WTC11 (cell line): ENCODE measurements around the gene ZNF484. TPM values are rescaled to one million over a fixed set of nuclear protein-coding genes. Genes with fewer than 3 reads are reported as not detected.

Source experiments
- ATAC-seq: fragments of 200-7000 bp; cut with Tn5 transposase; 2 replicates; pipeline ENCODE4 v1.10.0; 2021; ENCODE audit warnings: mild to moderate bottlenecking, moderate library complexity
- CTCF ChIA-PET: fragments of 300-600 bp; sonication (Branson Sonifier 250); formaldehyde crosslinking; loops from one replicate; lab custom pipeline; 2021; ENCODE audit warnings: antibody characterized with exemption; lab: Charles Lee
- POLR2A ChIA-PET: fragments of 350-600 bp; sonication (Branson Sonifier 250); formaldehyde crosslinking; loops from one replicate; lab custom pipeline; 2021; ENCODE audit warnings: antibody characterized with exemption; lab: Charles Lee
- DNase-seq: peaks from one replicate; pipeline ENCODE4 v3.0.0; 2021; ENCODE audit warnings: low spot score
- H3K27ac Mint-ChIP-seq: 2 replicates; pipeline ENCODE4 v1.8.0; 2021; ENCODE audit warnings: mixed read lengths
- H3K27me3 Mint-ChIP-seq: 2 replicates; pipeline ENCODE4 v1.8.0; 2021; ENCODE audit warnings: low read depth, mild to moderate bottlenecking, moderate library complexity, mixed read lengths
- H3K36me3 Mint-ChIP-seq: 2 replicates; pipeline ENCODE4 v1.8.0; 2021; ENCODE audit warnings: mixed read lengths
- H3K4me1 Mint-ChIP-seq: 2 replicates; pipeline ENCODE4 v1.8.0; 2022; ENCODE audit warnings: mixed read lengths
- H3K4me3 Mint-ChIP-seq: 2 replicates; pipeline ENCODE4 v1.8.0; 2021; ENCODE audit warnings: mild to moderate bottlenecking, moderate library complexity, mixed read lengths
- H3K9me3 Mint-ChIP-seq: 2 replicates; pipeline ENCODE4 v1.8.0; 2021; ENCODE audit warnings: mixed read lengths
- HMGA2 ChIP-seq: fragments of 250-450 bp; sonication (Bioruptor Pico); IDR thresholded peaks from 2 replicates; pipeline ENCODE4 v1.4.0; 2021; ENCODE audit warnings: mild to moderate bottlenecking, moderate library complexity
- MXD4 ChIP-seq: fragments of 250-450 bp; sonication (Bioruptor Pico); IDR thresholded peaks from 2 replicates; pipeline ENCODE4 v1.8.0; 2021; ENCODE audit warnings: mild to moderate bottlenecking, moderate library complexity, borderline replicate concordance
- ZNF121 ChIP-seq: sonication (generic); formaldehyde crosslinking; IDR thresholded peaks from 2 replicates; pipeline ENCODE4 v1.8.0; 2023; ENCODE audit warnings: missing genetic modification reagents
- ZNF219 ChIP-seq: sonication (generic); formaldehyde crosslinking; IDR thresholded peaks from 2 replicates; pipeline ENCODE4 v1.8.0; 2023; ENCODE audit warnings: missing genetic modification reagents, mild to moderate bottlenecking, borderline replicate concordance
- ZNF423 ChIP-seq: fragments of 250-450 bp; sonication (Bioruptor Pico); IDR thresholded peaks from 2 replicates; pipeline ENCODE4 v2.1.2; 2022; ENCODE audit warnings: mild to moderate bottlenecking, moderate library complexity
- total RNA-seq: library from RNA; stranded (reverse); gene quantifications from 3 replicates; pipeline ENCODE4 v1.2.3, GENCODE V29; 2021
- TF ChIP-seq, protein P1 (sequence below): sonication (generic); formaldehyde crosslinking; IDR thresholded peaks from 2 replicates; pipeline ENCODE4 v1.8.0; 2022; ENCODE audit warnings: mild to moderate bottlenecking, missing genetic modification reagents
- TF ChIP-seq, protein P2 (sequence below): sonication (generic); formaldehyde crosslinking; IDR thresholded peaks from 2 replicates; pipeline ENCODE4 v1.8.1; 2022; ENCODE audit warnings: mild to moderate bottlenecking, moderate library complexity, missing genetic modification reagents
- TF ChIP-seq, protein P3 (sequence below): sonication (generic); formaldehyde crosslinking; IDR thresholded peaks from 2 replicates; pipeline ENCODE4 v1.8.1; 2022; ENCODE audit warnings: low read depth, missing genetic modification reagents, borderline replicate concordance
- TF ChIP-seq, protein P4 (sequence below): sonication (generic); formaldehyde crosslinking; IDR thresholded peaks from 2 replicates; pipeline ENCODE4 v1.8.0; 2023; ENCODE audit warnings: mild to moderate bottlenecking, missing genetic modification reagents
- TF ChIP-seq, protein P5 (sequence below): sonication (generic); formaldehyde crosslinking; IDR thresholded peaks from 2 replicates; pipeline ENCODE4 v1.8.0; 2023; ENCODE audit warnings: missing genetic modification reagents, mild to moderate bottlenecking, borderline replicate concordance

The ZNF484 gene
- total RNA-seq, 1 experiment from 2014 or later = 14.1 TPM

- Mint-ChIP-seq H3K27ac (no peak overlapping the region), H3K27me3 (peaks cover 66% of the 10 kb centered on the region)
- CTCF ChIA-PET = interaction anchor here (0.7 to 2.8 kb wide), 15 partner anchors 8 to 495 kb away, joined by 3 to 28 read pairs (median 4); no protein-coding TSS in a partner anchor
Observed at GRCh38 chr9:92807757-92808725, 69.8 kb downstream of the ZNF484 start.

GRCh38 chr9:92807031-92807756 lies 70.6 kb downstream of the ZNF484 start:
- CTCF ChIA-PET = interaction anchor here (1.0 to 2.8 kb wide), 4 partner anchors 16 to 100 kb away, joined by 4 to 28 read pairs (median 4); no protein-coding TSS in a partner anchor
- H3K9me3 Mint-ChIP-seq = no peaks in the 10 kb centered on the region
- no peaks in the 10 kb centered on the region for H3K36me3 Mint-ChIP-seq
- no peak for ATAC-seq
- DNase-seq = no peak
- peaks cover 20% of the 10 kb centered on the region for H3K4me1 Mint-ChIP-seq
- H3K27ac Mint-ChIP-seq = no peak overlapping the region
- POLR2A ChIA-PET = no interaction called here
- H3K4me3 Mint-ChIP-seq = peak overlapping the region; percentile 54
- TF ChIP-seq, protein P1, sequence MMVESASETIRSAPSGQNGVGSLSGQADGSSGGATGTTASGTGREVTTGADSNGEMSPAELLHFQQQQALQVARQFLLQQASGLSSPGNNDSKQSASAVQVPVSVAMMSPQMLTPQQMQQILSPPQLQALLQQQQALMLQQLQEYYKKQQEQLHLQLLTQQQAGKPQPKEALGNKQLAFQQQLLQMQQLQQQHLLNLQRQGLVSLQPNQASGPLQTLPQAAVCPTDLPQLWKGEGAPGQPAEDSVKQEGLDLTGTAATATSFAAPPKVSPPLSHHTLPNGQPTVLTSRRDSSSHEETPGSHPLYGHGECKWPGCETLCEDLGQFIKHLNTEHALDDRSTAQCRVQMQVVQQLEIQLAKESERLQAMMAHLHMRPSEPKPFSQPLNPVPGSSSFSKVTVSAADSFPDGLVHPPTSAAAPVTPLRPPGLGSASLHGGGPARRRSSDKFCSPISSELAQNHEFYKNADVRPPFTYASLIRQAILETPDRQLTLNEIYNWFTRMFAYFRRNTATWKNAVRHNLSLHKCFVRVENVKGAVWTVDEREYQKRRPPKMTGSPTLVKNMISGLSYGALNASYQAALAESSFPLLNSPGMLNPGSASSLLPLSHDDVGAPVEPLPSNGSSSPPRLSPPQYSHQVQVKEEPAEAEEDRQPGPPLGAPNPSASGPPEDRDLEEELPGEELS = no peak
- no peak for TF ChIP-seq ZNF219 (CRISPR knock-in tag)
- TF ChIP-seq, protein P2, sequence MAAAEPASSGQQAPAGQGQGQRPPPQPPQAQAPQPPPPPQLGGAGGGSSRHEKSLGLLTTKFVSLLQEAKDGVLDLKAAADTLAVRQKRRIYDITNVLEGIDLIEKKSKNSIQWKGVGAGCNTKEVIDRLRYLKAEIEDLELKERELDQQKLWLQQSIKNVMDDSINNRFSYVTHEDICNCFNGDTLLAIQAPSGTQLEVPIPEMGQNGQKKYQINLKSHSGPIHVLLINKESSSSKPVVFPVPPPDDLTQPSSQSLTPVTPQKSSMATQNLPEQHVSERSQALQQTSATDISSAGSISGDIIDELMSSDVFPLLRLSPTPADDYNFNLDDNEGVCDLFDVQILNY (CRISPR knock-in tag) = no peak
- 0 out of 2 replicates have a peak, but pooled peaks have one; percentile 19 for TF ChIP-seq ZNF121 (CRISPR knock-in tag)
- no peak for TF ChIP-seq ZNF423 (CRISPR knock-in tag)
- TF ChIP-seq, protein P3, sequence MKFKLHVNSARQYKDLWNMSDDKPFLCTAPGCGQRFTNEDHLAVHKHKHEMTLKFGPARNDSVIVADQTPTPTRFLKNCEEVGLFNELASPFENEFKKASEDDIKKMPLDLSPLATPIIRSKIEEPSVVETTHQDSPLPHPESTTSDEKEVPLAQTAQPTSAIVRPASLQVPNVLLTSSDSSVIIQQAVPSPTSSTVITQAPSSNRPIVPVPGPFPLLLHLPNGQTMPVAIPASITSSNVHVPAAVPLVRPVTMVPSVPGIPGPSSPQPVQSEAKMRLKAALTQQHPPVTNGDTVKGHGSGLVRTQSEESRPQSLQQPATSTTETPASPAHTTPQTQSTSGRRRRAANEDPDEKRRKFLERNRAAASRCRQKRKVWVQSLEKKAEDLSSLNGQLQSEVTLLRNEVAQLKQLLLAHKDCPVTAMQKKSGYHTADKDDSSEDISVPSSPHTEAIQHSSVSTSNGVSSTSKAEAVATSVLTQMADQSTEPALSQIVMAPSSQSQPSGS (CRISPR knock-in tag) = no peak
- peaks cover 62% of the 10 kb centered on the region for H3K27me3 Mint-ChIP-seq

More at GRCh38 chr9:92807757-92808725, 69.8 kb downstream of the ZNF484 start:
- DNase-seq = peak; percentile 46
- Mint-ChIP-seq H3K4me3 (peak overlapping the region; percentile 87), H3K9me3 (no peaks in the 10 kb centered on the region), H3K36me3 (no peaks in the 10 kb centered on the region), H3K4me1 (peaks cover 18% of the 10 kb centered on the region)
- TF ChIP-seq, protein P4, sequence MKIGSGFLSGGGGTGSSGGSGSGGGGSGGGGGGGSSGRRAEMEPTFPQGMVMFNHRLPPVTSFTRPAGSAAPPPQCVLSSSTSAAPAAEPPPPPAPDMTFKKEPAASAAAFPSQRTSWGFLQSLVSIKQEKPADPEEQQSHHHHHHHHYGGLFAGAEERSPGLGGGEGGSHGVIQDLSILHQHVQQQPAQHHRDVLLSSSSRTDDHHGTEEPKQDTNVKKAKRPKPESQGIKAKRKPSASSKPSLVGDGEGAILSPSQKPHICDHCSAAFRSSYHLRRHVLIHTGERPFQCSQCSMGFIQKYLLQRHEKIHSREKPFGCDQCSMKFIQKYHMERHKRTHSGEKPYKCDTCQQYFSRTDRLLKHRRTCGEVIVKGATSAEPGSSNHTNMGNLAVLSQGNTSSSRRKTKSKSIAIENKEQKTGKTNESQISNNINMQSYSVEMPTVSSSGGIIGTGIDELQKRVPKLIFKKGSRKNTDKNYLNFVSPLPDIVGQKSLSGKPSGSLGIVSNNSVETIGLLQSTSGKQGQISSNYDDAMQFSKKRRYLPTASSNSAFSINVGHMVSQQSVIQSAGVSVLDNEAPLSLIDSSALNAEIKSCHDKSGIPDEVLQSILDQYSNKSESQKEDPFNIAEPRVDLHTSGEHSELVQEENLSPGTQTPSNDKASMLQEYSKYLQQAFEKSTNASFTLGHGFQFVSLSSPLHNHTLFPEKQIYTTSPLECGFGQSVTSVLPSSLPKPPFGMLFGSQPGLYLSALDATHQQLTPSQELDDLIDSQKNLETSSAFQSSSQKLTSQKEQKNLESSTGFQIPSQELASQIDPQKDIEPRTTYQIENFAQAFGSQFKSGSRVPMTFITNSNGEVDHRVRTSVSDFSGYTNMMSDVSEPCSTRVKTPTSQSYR (CRISPR knock-in tag) = 0 out of 2 replicates have a peak, but pooled peaks have one; percentile 8
- TF ChIP-seq MXD4 (CRISPR knock-in tag) (no peak), HMGA2 (CRISPR knock-in tag) (no peak)
- TF ChIP-seq, protein P5, sequence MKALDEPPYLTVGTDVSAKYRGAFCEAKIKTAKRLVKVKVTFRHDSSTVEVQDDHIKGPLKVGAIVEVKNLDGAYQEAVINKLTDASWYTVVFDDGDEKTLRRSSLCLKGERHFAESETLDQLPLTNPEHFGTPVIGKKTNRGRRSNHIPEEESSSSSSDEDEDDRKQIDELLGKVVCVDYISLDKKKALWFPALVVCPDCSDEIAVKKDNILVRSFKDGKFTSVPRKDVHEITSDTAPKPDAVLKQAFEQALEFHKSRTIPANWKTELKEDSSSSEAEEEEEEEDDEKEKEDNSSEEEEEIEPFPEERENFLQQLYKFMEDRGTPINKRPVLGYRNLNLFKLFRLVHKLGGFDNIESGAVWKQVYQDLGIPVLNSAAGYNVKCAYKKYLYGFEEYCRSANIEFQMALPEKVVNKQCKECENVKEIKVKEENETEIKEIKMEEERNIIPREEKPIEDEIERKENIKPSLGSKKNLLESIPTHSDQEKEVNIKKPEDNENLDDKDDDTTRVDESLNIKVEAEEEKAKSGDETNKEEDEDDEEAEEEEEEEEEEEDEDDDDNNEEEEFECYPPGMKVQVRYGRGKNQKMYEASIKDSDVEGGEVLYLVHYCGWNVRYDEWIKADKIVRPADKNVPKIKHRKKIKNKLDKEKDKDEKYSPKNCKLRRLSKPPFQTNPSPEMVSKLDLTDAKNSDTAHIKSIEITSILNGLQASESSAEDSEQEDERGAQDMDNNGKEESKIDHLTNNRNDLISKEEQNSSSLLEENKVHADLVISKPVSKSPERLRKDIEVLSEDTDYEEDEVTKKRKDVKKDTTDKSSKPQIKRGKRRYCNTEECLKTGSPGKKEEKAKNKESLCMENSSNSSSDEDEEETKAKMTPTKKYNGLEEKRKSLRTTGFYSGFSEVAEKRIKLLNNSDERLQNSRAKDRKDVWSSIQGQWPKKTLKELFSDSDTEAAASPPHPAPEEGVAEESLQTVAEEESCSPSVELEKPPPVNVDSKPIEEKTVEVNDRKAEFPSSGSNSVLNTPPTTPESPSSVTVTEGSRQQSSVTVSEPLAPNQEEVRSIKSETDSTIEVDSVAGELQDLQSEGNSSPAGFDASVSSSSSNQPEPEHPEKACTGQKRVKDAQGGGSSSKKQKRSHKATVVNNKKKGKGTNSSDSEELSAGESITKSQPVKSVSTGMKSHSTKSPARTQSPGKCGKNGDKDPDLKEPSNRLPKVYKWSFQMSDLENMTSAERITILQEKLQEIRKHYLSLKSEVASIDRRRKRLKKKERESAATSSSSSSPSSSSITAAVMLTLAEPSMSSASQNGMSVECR = 0 out of 2 replicates have a peak, but pooled peaks have one; percentile 4
- no peak; the same call in 1 of the 2 replicates for ATAC-seq
- POLR2A ChIA-PET = no interaction called here
